K562 (cell line): ENCODE measurements around the gene DKKL1. TPM values are rescaled to one million over a fixed set of nuclear protein-coding genes. Genes with fewer than 3 reads are reported as not detected.

ENCODE experiments used
- ARHGAP35 ChIP-seq: fragments of 450-650 bp; IDR thresholded peaks from 2 replicates; pipeline ENCODE4 v1.6.1; 2018; ENCODE audit not compliant: partially characterized antibody
- BCOR ChIP-seq: fragments of 450-650 bp; IDR thresholded peaks from 2 replicates; pipeline ENCODE4 v1.6.1; 2016
- BHLHE40 ChIP-seq: IDR thresholded peaks from 2 replicates; pipeline ENCODE4 v1.6.1; 2011; ENCODE audit warnings: low read length, improper control_type of control experiment
- CREBBP ChIP-seq: IDR thresholded peaks from one replicate; pipeline ENCODE4 v1.6.1; 2012; ENCODE audit warnings: low read depth, mild to moderate bottlenecking, control low read depth, inconsistent platforms, low read length
- JUND ChIP-seq, 2 experiments: IDR thresholded peaks; 2 replicates in 1 of 2; 3 replicates in 1 of 2; pipeline ENCODE4 v1.6.1; 2011; ENCODE audit warnings: borderline replicate concordance in 2 of 2, low read depth in 2 of 2, low read length in 2 of 2, improper control_type of control experiment in 1 of 2, missing biosample characterization in 1 of 2, missing genetic modification characterization in 1 of 2, missing genetic modification reagents in 1 of 2
- LARP7 ChIP-seq: fragments of 450-650 bp; IDR thresholded peaks from 2 replicates; pipeline ENCODE4 v1.6.1; 2016
- MXI1 ChIP-seq: IDR thresholded peaks from 2 replicates; pipeline ENCODE4 v1.6.1; 2011; ENCODE audit warnings: low read depth, mild to moderate bottlenecking, improper control_type of control experiment, low read length
- POLR2AphosphoS2 ChIP-seq: IDR thresholded peaks from 2 replicates; pipeline ENCODE4 v1.6.1; 2012; ENCODE audit warnings: low read length, improper control_type of control experiment
- TCF7 ChIP-seq: sonication (generic); IDR thresholded peaks from 2 replicates; pipeline ENCODE4 v1.6.1; 2016; ENCODE audit warnings: antibody characterized with exemption, borderline replicate concordance
- THAP12 ChIP-seq: fragments of 250-450 bp; sonication (Bioruptor Pico); IDR thresholded peaks from 2 replicates; pipeline ENCODE4 v1.9.0; 2021; ENCODE audit warnings: mild to moderate bottlenecking, inconsistent platforms
- ZBTB40 ChIP-seq, 2 experiments: fragments of 450-650 bp in 1 of 2; sonication (generic) in 1 of 2; formaldehyde crosslinking in 1 of 2; IDR thresholded peaks; 2 replicates each; pipeline versions ENCODE4 v1.7.1 to v1.9.0; 2016 to 2022; ENCODE audit warnings: inconsistent platforms in 1 of 2, mild to moderate bottlenecking in 1 of 2, missing genetic modification reagents in 1 of 2
- ZNF175 ChIP-seq: fragments of 200-800 bp; sonication (Bioruptor generic); IDR thresholded peaks from 2 replicates; pipeline ENCODE4 v1.6.1; 2016; ENCODE audit warnings: low read depth, mild to moderate bottlenecking, missing genetic modification characterization, missing compliant biosample characterization
- ZNF512 ChIP-seq: IDR thresholded peaks from 2 replicates; pipeline ENCODE4 v1.6.1; 2016; ENCODE audit warnings: missing genetic modification characterization, missing compliant biosample characterization
- ZNF699 ChIP-seq: fragments of 250-450 bp; sonication (Bioruptor Pico); IDR thresholded peaks from 2 replicates; pipeline ENCODE4 v1.8.0; 2021; ENCODE audit warnings: mild to moderate bottlenecking, moderate library complexity; ENCODE audit not compliant: insufficient replicate concordance
- polyA plus RNA-seq, 8 experiments: library from polyadenylated mRNA; depleted of rRNA in 4 of 8; stranded (reverse) in 5 of 8; unstranded in 3 of 8; fragments of >200 nt; fragmentation: Nextera tagmentation in 2 of 8; fragmentation: Illumina TruSeq in 1 of 8; extraction: Ambion mirVana in 2 of 8; extraction: Trizol in 1 of 8; gene quantifications; 2 replicates each; pipeline versions ENCODE4 v1.2.1 to v1.2.3, GENCODE V29; 2011 to 2014; ENCODE audit warnings: inconsistent platforms in 1 of 8, missing spikeins in 1 of 8
- total RNA-seq, 7 experiments: library from RNA; depleted of rRNA in 6 of 7; stranded (reverse); fragments of >200 nt in 6 of 7; fragmentation: Illumina TruSeq in 2 of 7; extraction: Trizol in 2 of 7; gene quantifications; 2 replicates each; pipeline versions ENCODE4 v1.2.1 to v1.2.3, GENCODE V29; 2011 to 2021; ENCODE audit warnings: low replicate concordance in 1 of 7

Gene DKKL1
- total and polyA plus RNA-seq, 9 of the 15 experiments (the other 6 are each of a cell fraction or from before 2014, with no cell fraction given) = 0.15 to 1.7 (median 0.52) TPM

- TF ChIP-seq ZBTB40 (IDR thresholded peaks at IDR 0.05) = peak; percentile 55; the same call in 1 of the 2 replicates
- no peak for TF ChIP-seq ZBTB40 (CRISPR knock-in tag; IDR thresholded peaks at IDR 0.05)
- no peak for TF ChIP-seq POLR2AphosphoS2
- no peak for TF ChIP-seq ARHGAP35
- no peak for TF ChIP-seq CREBBP
- TF ChIP-seq ZNF512 (tag) = 0 out of 2 replicates have a peak, but pooled peaks have one; percentile 2
- no peak for TF ChIP-seq MXI1
- no peak for TF ChIP-seq THAP12 (CRISPR knock-in tag)
- TF ChIP-seq BHLHE40 = no peak
- TF ChIP-seq BCOR = no peak
- TF ChIP-seq TCF7 = no peak
- TF ChIP-seq LARP7 = peak; percentile 15; the same call in 1 of the 2 replicates
- no peak for TF ChIP-seq JUND (IDR thresholded peaks at IDR 0.05; ENCODE audit: borderline replicate concordance, low read depth, low read length)
- no peak for TF ChIP-seq JUND (tag; IDR thresholded peaks at IDR 0.05; ENCODE audit: borderline replicate concordance, low read depth, low read length)
- no peak for TF ChIP-seq ZNF175 (CRISPR knock-in tag)
- TF ChIP-seq ZNF699 (CRISPR knock-in tag) = no peak
These were observed 779 bp upstream of the DKKL1 start (continued) for GRCh38 chr19:49362929-49363267.
